HEK293 (cell line): ENCODE measurements around the gene SULT1A3.
"Not testable (repeated sequence)": the region's sequence is repeated elsewhere in the genome, so short reads cannot be mapped to it uniquely, and the experiment has no call there.

Experiments
- CTCF ChIP-seq: fragments of 450-650 bp; formaldehyde crosslinking; IDR thresholded peaks from 2 replicates; pipeline ENCODE4 v1.5.1; 2016; ENCODE audit warnings: missing biosample characterization, missing genetic modification characterization
- PBX3 ChIP-seq: sonication (generic); formaldehyde crosslinking; IDR thresholded peaks from 2 replicates; pipeline ENCODE4 v1.8.1; 2022; ENCODE audit warnings: mild to moderate bottlenecking, moderate library complexity, missing genetic modification reagents
- REPIN1 ChIP-seq: fragments of 450-650 bp; formaldehyde crosslinking; IDR thresholded peaks from 2 replicates; pipeline ENCODE4 v1.5.1; 2017; ENCODE audit warnings: missing biosample characterization, missing genetic modification characterization, low read depth
- ZNF133 ChIP-seq: fragments of 450-650 bp; formaldehyde crosslinking; IDR thresholded peaks from 2 replicates; pipeline ENCODE4 v1.5.1; 2016; ENCODE audit warnings: missing biosample characterization, missing genetic modification characterization
- ZNF513 ChIP-seq: fragments of 450-650 bp; IDR thresholded peaks from 2 replicates; pipeline ENCODE4 v1.5.1; 2018; ENCODE audit warnings: missing biosample characterization, missing genetic modification characterization
- ZNF623 ChIP-seq: fragments of 450-650 bp; formaldehyde crosslinking; IDR thresholded peaks from 2 replicates; pipeline ENCODE4 v1.5.1; 2016; ENCODE audit warnings: missing biosample characterization, missing genetic modification characterization
- ZNF843 ChIP-seq: fragments of 450-650 bp; formaldehyde crosslinking; IDR thresholded peaks from 2 replicates; pipeline ENCODE4 v1.5.1; 2016; ENCODE audit warnings: missing biosample characterization, missing genetic modification characterization

- not testable (repeated sequence) for TF ChIP-seq REPIN1 (tag by site-specific recombination); CTCF (tag by site-specific recombination); ZNF623 (tag by site-specific recombination); ZNF513; PBX3 (CRISPR knock-in tag); ZNF843 (tag by site-specific recombination); ZNF133 (tag by site-specific recombination)
These were observed 4.7 kb upstream of the SULT1A3 start for GRCh38 chr16:30194172-30194925.
